Ascending aorta (tissue), 2 donors: ENCODE data around the gene SLC25A45. TPM values are rescaled to one million over a fixed set of nuclear protein-coding genes. Genes with fewer than 3 reads are reported as not detected.

Experiments
- DNase-seq, 2 donors: peaks; one replicate each; pipeline ENCODE4 v3.0.0-alpha.2; 2019; ENCODE audit warnings: low spot score in 2 of 2
- H3K27ac ChIP-seq, 2 donors: fragments of 200-600 bp; sonication (generic); one replicate each; pipeline ENCODE4 v1.5.1; 2016 to 2017; ENCODE audit warnings: mild to moderate bottlenecking in 1 of 2
- H3K27me3 ChIP-seq: fragments of 200-600 bp; sonication (generic); one replicate; pipeline ENCODE4 v1.5.1; 2017
- H3K36me3 ChIP-seq, 2 donors: fragments of 200-600 bp; sonication (generic); one replicate each; pipeline ENCODE4 v1.5.1; 2016
- H3K4me1 ChIP-seq, 2 donors: fragments of 200-600 bp; sonication (generic); one replicate each; pipeline ENCODE4 v1.5.1; 2016 to 2017; ENCODE audit warnings: mild to moderate bottlenecking in 1 of 2
- H3K4me3 ChIP-seq, 2 donors: fragments of 200-600 bp; sonication (generic); one replicate each; pipeline ENCODE4 v1.5.1; 2016 to 2017; ENCODE audit warnings: mild to moderate bottlenecking in 1 of 2
- H3K9me3 ChIP-seq, 2 donors: fragments of 200-600 bp; sonication (generic); one replicate each; pipeline ENCODE4 v1.5.1; 2016
- intact Hi-C: fragments of 100-400 bp; cut with DNase I; formaldehyde crosslinking; loops from one replicate; pipeline ENCODE4 v1.15.1; 2023
- total RNA-seq: library from RNA; depleted of rRNA; stranded (reverse); fragments of >200 nt; gene quantifications from one replicate; pipeline ENCODE4 v1.1.0, GENCODE V29; 2016
- TF ChIP-seq, protein P1 (sequence below), 3 experiments: fragments of 200-600 bp in 2 of 3; fragments of 450-650 bp in 1 of 3; sonication (generic) in 2 of 3; IDR thresholded peaks; one replicate each; pipeline ENCODE4 v1.5.1; 2016 to 2019; ENCODE audit warnings: antibody characterized with exemption in 3 of 3, mild to moderate bottlenecking in 1 of 3, moderate library complexity in 1 of 3

Gene SLC25A45
- total RNA-seq, 1 donor from 2014 or later, result 11.4 TPM

DNA sequence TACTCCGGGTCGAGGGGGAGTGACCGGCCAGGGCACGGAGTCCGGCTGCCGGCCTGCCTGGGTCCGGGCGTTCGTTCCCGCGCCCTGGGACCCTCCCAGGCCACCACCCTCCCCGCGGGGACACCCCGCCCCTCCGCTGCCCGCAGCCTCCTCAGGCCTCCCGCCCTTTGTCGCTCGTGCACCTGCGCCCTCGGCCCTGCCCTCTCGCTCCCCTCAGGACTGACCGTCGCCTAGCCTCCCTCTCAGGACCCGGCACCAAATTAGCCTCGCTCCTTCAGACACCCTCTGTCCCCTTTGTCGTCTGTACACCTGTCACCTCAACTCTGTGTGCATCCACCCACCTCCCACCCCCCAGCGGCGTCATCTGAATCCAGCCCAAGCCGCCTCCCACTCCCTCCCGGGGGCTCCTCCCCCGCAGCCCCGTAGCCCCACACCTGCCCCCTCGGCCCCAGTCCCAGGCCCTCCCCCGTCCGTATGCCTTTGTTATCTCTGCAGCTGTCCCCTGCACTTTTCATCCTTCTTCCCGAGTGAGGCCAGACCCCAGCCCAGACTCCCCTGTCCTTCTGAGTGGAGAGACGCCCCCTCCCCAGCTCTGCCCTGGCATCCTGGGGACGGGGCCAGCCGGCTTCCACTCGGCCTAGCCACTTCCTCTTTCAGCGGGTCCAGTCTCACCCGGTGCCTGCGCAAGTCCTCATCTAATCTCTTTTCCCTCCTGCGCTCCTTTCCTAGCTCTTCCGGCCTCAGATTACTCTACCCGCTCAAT is 27.3 kb downstream of the SLC25A45 start:
- H3K36me3 ChIP-seq, result peaks cover 23 to 25% of the 10 kb centered on the region in 2 donors
- DNase-seq, result no peak
- H3K27ac ChIP-seq, result no peak overlapping the region
- H3K27me3 ChIP-seq, result no peaks in the 10 kb centered on the region
- TF ChIP-seq, protein P1, sequence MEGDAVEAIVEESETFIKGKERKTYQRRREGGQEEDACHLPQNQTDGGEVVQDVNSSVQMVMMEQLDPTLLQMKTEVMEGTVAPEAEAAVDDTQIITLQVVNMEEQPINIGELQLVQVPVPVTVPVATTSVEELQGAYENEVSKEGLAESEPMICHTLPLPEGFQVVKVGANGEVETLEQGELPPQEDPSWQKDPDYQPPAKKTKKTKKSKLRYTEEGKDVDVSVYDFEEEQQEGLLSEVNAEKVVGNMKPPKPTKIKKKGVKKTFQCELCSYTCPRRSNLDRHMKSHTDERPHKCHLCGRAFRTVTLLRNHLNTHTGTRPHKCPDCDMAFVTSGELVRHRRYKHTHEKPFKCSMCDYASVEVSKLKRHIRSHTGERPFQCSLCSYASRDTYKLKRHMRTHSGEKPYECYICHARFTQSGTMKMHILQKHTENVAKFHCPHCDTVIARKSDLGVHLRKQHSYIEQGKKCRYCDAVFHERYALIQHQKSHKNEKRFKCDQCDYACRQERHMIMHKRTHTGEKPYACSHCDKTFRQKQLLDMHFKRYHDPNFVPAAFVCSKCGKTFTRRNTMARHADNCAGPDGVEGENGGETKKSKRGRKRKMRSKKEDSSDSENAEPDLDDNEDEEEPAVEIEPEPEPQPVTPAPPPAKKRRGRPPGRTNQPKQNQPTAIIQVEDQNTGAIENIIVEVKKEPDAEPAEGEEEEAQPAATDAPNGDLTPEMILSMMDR (IDR thresholded peaks at IDR 0.05), result no peak
- H3K9me3 ChIP-seq, result no peaks in the 10 kb centered on the region
- H3K4me3 ChIP-seq, result peak overlapping the region; percentile 79 to 86
- H3K4me1 ChIP-seq, result peaks cover 15 to 19% of the 10 kb centered on the region in 2 donors
- intact Hi-C loops, result loop anchor here (5.0 kb wide), 1 partner anchor 167 kb away; no protein-coding TSS in a partner anchor

DNA sequence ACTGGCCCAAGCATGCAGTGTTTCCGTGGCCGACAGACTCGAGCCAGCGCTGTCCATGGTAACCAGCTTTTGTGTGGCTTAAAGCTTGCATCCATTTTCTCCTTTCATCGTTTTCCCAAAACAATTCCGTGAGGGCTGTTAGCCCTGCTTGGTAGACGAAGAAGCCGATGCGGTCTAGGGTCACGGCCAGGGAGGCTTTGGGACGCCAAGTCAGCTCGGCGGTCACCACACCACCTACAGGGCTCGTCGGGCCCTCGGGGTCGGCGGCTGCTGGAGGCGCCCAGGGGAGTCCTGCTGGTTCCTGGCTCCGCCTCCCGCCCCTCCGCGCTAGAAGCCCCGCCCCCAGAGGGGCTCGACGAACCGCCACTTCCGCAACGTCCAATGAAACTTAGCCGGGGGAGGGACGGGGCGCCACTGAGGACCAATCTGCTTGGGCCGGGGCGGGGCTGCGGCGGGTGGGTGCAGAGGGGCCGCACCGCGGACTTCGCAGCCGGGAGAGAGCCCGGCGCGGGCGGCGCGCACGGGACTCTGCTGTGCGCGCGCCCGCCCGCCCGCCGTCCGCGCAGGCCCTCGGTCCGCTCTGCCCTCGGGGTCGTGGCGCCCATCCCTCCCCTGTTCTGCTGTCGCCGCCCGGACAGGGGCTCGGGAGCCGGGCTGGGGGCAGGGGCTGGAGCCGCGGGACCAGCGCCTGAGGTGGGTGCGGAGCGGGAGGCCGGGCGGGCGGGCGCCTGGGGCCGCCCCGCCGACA is 28.0 kb downstream of the SLC25A45 start, which contains the start of gene TIGD3:
TIGD3 (plus strand) TSS at position 487 of the 748 bp plus-strand sequence. CDS start 1,058 bp downstream, outside the sequence.
- Histone ChIP-seq H3K27ac (peak within 1 kb of the TSS in 1 of 2 donors; percentile 2), H3K4me3 (peak within 1 kb of the TSS; percentile 79 to 86), H3K4me1 (peaks cover 15 to 19% of the 10 kb centered on the region in 2 donors), H3K36me3 (peaks cover 31 to 32% of the 10 kb centered on the region in 2 donors), H3K27me3 (no peaks in the 10 kb centered on the region), H3K9me3 (no peaks in the 10 kb centered on the region)
- intact Hi-C loops, result loop anchor here (5.0 kb wide), 1 partner anchor 168 kb away; no protein-coding TSS in a partner anchor
- DNase-seq, result peak; percentile 87 to 98
- TF ChIP-seq, protein P1 (IDR thresholded peaks at IDR 0.05), result no peak

DNA sequence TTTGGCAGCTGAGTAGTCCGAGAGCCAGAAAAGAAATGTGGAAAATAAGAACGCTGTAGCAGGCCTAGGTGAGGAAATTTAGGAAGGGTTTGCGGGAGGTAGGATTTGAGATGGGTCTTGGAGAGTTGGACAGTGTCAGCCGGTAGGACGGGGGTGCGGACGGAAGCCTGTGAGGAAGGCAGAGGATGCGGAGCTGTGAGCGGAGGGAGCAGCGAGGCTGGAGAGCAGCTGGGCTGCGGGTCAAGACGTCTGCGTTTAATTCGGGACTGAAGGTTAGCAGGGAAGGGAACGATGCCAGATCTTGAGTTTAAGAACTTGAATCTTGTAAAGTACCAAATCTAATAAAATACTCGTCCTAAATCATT is 28.6 kb downstream of the SLC25A45 start:
- H3K9me3 ChIP-seq, result no peaks in the 10 kb centered on the region
- H3K27ac ChIP-seq, result peak overlapping the region in 1 of 2 donors; percentile 2
- peak overlapping the region; percentile 79 to 86 for H3K4me3 ChIP-seq
- intact Hi-C loops, result no loop called here
- no peaks in the 10 kb centered on the region for H3K27me3 ChIP-seq
- TF ChIP-seq, protein P1 (IDR thresholded peaks at IDR 0.05), result no peak
- peaks cover 36 to 38% of the 10 kb centered on the region in 2 donors for H3K36me3 ChIP-seq
- DNase-seq, result no peak
- peaks cover 15 to 19% of the 10 kb centered on the region in 2 donors for H3K4me1 ChIP-seq

DNA sequence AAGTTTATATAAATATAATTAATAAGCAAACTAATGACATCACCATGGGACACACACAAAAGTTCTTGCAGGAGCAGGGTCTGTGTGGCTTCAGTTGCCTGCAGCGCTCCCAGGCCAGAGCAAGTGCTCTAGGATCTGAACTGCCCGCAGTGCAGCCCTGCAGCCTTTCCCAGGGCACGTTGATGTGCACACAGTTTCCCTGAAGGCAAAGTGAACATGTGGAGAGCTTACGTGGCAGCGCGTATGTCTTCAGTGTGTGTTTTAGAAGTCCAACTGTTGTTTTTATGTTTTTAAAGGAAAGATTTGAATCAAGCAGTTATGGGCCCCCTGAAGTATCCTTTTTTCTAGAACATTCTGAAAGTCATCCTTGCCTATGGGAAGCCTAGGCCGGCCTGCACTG is 29.1 kb downstream of the SLC25A45 start:
- no peak overlapping the region for H3K27ac ChIP-seq
- TF ChIP-seq, protein P1 (IDR thresholded peaks at IDR 0.05), result no peak

DNA sequence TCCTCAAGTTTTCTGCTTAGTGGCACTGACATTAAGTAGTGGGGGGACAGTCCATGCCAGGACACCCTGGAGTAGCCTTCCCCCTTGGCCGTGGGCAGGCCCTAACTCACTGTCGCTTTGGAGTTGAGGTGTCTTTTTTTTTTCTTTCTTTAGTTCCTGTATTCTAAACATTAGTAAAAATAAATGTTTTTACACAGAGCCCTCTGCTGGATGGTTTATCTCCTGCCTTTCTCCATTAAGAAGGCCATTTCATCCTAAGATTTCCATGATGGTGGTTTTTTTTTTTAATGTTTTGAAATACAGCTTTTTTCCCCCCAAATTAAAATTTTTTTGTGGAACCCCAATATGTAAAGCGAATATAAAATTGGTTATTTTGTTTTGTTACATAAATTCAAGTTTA is 29.7 kb downstream of the SLC25A45 start:
- DNase-seq, result no peak
- H3K27ac ChIP-seq, result no peak overlapping the region
- H3K4me1 ChIP-seq, result peaks cover 15 to 19% of the 10 kb centered on the region in 2 donors
- H3K27me3 ChIP-seq, result no peaks in the 10 kb centered on the region
- H3K9me3 ChIP-seq, result no peaks in the 10 kb centered on the region
- no peak overlapping the region for H3K4me3 ChIP-seq
- TF ChIP-seq, protein P1 (IDR thresholded peaks at IDR 0.05), result peak in 1 of 3 experiments; percentile 14
- intact Hi-C loops, result no loop called here
- H3K36me3 ChIP-seq, result peaks cover 47 to 49% of the 10 kb centered on the region in 2 donors

More for the DNA sequence above, 29.1 kb downstream of the SLC25A45 start:
- intact Hi-C loops, result no loop called here
- Histone ChIP-seq H3K27me3 (no peaks in the 10 kb centered on the region), H3K4me1 (peaks cover 15 to 19% of the 10 kb centered on the region in 2 donors), H3K9me3 (no peaks in the 10 kb centered on the region), H3K36me3 (peaks cover 41 to 43% of the 10 kb centered on the region in 2 donors), H3K4me3 (no peak overlapping the region)
- no peak for DNase-seq
